HL-60/S4 (cell line): ENCODE measurements around the gene LRRFIP1.
"Not testable (repeated sequence)": the region's sequence is repeated elsewhere in the genome, so short reads cannot be mapped to it uniquely, and the experiment has no call there.

ENCODE experiments used
- in situ Hi-C: fragments of 300-500 bp; cut with MboI; formaldehyde crosslinking; loops from 2 replicates; pipeline ENCODE4 v1.14.3; 2022; ENCODE audit warnings: low sequenced_read_pairs

Gene LRRFIP1

DNA sequence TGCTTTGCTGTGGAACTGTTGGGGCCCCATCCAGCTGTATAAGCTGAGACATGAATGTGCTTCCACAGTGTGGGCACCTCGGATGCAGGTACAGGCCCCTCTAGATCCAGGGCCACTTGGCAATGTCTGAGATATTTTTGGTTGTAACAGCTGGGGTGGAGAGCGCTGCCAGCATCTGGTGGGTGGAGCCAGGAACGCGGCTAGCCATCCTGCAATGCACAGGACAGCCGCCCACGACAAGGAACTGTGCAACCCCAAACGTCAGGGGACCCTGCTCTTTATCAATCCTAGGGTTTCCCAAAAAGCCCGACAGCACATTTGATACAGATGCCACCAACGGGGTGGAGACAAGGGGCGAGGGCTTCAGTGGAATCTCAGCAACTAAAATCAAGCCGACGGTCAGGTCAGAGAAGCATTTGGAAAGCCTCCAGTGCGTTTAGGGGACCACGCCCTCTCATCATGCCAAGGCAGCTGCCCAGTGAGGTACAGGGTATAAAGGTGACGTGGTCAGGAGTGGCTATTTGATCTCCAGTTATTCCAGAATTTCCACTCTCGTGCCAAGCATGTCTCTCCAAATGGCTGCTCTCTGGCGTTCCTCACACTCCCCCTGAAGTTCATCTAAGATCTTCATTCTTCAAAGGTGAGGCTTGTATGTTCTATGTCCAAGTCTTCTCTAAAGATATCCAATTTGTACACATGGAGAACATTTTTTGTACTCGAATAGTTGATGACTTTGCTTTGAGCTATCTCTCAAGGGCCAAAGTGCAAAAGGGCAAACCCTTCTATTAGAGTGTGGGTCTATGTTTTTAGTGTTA lies 55.7 kb downstream of the LRRFIP1 start:
- in situ Hi-C loops, result no loop called here

DNA sequence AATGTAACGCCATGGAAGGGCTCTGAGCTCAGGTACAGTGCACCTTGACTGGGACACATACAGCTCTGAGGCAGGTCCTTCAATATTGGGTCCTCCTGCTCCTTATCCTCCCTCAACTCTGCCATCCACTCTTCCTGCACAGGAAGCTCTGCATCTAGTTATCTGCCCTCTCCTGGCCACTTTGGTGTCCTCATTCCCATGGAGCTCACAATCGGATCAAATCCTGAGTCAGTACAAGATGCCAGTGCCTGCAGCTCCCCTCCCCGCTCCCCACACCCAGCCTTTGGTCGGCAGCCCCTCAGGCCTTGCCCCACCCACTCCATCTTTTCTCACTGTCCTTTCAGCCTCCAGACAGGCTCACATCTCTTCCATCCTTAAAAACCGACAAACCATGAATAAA lies 58.0 kb downstream of the LRRFIP1 start:
- in situ Hi-C loops, result no loop called here

DNA sequence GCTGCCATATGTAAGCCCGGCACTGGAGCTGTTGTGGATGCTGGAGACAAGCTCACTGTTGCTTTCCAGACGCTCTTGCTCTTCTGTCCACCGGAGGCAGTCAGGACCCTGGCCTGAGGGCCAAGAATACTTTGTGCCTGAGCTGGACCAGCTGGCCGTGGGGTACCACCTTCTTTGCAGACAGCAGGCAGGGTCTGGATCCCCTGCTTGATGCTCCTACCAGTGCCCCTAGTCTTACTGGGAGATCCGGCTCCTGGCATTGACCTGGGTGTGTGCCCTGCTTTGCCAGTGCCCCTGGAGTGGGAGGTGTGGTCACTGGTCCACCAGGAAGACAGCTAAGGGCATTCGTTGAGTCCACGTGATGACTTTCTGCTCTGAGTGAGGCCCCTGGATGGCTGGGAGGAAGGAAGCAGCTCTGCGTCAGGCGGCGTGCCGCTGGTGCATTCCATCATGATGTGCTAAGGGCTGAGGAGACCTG lies 59.3 kb downstream of the LRRFIP1 start:
- in situ Hi-C loops, result no loop called here

DNA sequence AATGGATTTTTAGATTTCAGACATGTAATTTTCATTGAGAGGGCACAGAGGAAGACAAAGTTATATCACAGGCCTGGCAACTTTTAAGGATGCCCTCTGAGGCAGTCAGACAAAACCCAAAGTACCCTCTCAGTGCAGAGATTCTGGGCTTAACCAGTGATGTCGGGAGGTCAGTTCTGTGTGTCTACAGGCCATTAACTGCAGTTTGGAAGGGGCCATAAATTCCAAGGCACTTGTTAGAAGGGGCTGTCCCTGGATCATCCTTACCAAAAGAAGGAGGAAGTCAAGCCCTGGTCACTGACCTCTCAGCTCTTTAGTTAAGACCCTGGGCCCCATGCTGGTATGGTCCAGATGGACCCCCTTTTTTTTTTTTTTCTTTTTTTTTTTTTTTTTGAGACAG lies 60.7 kb downstream of the LRRFIP1 start:
- in situ Hi-C loops, result no loop called here

- in situ Hi-C loops, result not testable (repeated sequence)
Measured at GRCh38 chr2:237688541-237688940, 61.2 kb downstream of the LRRFIP1 start.

DNA sequence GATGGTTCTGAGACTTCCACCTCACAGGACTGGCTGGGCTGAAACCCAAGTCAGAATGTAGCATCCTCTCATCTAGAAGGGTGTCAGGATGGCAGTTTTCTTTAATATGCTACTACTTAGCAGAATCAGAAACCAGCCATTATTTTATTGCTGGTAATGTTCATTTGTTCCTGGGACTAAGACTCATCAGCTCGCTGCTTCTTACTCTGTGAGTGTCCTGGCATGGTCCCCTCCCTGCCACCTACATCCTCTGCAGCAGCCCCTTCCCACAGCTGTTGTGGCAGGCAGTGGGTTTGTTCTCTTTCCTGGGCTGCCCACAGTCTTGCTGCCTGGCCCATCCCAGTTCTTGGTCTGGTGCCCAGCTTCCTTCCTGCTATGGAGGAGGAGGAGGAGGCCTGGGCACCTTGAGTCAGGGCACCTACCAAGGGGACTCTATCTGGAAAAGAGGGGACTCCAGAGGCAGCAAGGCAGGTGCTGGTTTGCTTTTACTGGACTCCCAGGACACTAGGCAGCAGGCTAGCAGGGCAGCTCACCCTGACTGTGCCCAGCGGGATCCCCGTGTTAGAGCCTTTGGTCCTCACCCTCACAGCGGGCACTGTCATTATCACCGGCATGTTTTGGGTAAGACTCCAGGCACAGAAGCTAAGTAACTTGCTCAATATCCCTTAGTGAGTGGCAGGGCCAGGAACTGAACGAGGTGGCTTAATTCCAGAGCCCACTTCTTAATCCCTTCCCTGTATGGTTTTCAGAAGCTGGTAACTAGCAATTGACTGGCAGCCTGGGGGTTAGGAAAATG lies 62.1 kb downstream of the LRRFIP1 start:
- in situ Hi-C loops, result no loop called here

- in situ Hi-C loops, result no loop called here
Measured at GRCh38 chr2:237691029-237691907, 63.9 kb downstream of the LRRFIP1 start.

DNA sequence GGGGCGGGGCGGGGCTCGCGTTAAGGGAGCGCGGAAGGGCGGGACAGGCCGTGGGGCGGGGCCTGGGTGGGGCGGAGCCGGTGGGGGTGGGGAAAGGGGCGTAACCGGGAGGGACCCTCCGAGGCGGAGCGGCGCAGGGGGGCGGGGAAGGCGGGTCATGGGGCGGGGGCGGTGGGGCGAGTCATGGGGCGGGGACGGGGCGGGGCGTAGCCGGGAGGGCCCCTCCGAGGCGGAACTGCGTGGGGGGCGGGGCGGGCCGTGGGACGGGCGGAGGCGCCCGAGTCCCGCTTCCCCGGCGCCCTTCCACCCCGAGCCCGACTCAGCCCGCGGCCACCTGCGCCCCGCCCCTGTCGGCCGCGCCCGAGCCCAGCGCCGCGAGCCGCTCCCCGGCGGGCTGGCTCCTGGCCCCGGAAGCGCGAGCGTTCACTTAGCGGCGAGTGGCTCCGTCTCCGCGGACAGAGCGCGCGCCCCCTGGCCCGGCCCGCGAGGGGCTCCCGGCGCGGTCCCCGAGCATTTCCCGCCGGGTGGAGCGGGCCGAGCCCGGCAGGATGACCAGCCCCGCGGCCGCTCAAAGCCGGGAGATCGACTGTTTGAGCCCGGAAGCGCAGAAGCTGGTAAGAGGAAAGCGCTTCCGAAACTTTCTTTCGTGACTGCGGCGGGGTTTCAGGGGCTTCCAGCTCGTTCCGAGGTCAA lies 64.7 kb downstream of the LRRFIP1 start:
- in situ Hi-C loops, result no loop called here

GRCh38 chr2:237692601-237693290 lies 65.4 kb downstream of the LRRFIP1 start:
- in situ Hi-C loops, result no loop called here

GRCh38 chr2:237693291-237693994 lies 66.1 kb downstream of the LRRFIP1 start:
- in situ Hi-C loops, result no loop called here

DNA sequence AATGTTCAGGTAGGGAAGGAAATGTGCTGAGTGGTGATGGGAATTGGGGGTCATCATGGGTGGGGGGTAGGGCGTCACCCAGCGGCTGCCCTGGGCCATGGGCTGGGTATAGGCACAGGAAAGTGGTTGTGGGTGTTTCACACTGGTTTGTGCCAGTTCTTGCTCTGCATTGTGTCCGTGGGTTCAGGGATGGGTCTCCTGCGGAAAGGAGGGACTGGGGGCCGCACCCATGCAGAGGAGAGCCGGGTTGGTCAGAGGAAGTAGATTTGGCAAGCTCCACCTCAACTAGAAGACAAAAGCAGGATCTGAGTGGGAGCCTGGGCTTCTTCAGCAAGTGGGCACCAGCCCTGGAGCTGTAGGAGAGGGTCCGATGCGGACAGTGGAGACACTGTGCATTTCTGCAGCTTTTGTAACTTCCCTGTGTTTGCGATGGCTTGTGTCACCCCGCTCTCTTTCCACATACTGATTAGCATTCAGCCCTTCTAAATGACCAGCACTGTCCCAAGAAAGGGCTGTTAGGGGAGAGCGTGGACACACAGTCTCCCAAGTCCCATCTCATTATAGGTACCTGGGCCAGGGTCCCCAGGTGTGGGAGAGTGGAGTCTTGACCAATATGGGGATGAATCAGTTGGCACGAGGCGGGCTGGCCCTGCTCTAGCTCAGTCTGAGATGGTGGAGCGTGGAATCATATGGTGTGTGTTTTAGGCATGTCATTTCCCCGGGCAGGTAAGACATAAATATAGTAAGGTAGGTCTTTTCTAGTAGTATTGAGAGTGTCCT lies 67.2 kb downstream of the LRRFIP1 start:
- in situ Hi-C loops, result no loop called here

DNA sequence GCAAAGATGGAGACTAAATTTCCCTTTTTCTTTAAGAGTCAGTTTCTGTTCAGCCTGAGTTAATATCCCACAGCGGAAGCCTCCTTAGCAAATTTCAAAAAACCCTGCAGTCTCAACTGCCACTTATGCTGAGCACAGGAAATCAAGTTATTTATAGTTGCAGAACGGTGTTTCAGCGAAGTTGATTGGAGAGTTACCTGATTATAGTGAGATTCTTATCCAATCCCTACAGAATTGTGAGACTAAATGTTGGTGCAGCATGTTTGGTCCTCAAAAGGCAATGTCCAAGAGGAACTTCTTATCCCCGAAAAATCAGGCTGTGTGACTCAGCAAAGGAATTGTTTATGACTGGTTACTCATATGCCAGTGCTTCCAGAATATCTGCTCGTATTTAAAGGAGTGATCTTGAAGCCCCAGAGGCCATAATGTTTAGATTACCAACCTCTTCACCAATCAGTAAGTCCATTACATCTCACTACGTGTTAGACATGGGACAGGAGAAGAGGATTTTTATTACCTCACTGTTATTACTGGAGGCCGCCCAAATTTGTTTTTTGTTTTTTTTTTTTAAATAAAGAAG lies 67.9 kb downstream of the LRRFIP1 start:
- in situ Hi-C loops, result no loop called here

GRCh38 chr2:237696461-237696860 lies 69.1 kb downstream of the LRRFIP1 start:
- in situ Hi-C loops, result no loop called here

DNA sequence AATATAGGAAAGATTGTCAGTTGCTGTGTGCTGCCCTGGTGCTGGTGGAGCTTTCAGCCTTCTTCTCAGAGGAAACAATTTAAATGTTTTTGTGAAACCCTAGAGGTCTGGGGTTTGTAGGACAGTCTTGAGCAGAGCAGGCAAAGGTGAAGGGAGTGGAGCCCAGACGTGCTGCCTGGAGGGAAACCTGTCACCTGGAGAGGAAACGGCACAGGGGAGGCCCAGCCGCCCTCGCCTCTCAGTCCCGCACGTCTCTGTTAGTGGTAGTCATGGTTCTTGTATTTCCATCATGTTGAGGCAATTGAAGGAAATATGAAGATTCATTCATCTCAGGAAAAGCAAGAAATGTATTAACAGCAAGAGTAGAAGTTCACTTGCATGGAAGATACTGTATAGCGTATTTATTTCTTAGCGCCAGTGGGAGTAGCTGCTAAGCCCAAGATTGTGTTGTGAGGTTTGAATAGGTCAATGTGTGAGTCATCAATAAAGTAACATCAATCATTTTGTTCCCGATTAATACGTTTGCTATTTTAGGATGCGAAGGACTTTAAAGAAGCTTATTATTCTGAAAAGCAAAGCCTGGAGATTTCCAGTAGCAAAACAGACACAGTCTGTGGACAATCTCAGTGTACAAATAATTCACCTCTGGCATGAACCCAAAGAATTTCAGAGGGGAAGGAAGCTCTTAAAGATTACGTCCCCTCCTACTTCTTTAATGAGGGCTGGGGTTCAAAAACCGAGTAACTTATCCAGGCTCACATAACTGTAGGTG lies 70.4 kb downstream of the LRRFIP1 start:
- in situ Hi-C loops, result no loop called here

DNA sequence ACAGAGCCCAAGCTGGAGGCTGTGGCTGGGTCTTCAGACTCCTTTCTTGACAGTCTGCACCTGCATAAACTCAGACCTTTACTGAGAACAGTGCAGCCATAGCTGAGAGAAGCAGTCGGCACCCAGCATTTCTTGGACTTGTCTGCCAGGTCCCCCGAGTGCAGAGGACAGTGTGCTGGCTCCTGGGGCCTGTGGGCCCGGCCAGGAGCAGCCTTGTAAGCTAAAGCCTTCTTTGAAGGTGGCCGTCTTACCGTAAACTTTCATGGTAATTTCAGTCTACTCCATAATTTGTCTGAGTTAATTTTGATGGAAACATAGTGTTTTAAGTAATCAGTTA lies 70.9 kb downstream of the LRRFIP1 start:
- in situ Hi-C loops, result no loop called here

- in situ Hi-C loops, result no loop called here
Measured at GRCh38 chr2:237699870-237700511, 72.6 kb downstream of the LRRFIP1 start.

DNA sequence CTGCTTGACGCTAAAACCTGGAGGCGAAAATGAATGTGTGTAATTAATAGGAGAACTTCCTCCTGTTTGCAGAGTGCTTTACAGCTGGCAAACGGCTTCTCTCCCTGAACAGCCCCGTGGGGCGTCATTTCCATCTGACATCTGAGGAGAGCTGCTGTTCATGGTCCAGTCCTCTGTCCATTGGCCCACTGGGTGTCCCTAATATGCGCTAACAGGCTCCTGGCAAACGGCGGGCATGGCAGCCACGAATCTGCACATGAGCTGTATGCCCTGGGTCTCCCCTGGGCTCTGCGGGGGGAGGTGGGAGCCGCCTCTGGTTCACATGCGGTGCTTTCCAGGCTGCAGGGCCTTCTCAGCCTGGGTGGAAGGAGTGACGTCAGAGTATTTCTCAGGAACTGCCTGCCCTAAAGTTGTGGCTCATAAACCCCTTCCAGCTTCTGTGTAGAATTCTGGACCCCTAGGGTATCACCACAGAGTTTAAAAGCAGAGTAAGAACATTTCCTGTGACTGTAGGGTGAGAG lies 73.2 kb downstream of the LRRFIP1 start:
- in situ Hi-C loops, result no loop called here
